ENCODE results near the gene BRD2.

DNA sequence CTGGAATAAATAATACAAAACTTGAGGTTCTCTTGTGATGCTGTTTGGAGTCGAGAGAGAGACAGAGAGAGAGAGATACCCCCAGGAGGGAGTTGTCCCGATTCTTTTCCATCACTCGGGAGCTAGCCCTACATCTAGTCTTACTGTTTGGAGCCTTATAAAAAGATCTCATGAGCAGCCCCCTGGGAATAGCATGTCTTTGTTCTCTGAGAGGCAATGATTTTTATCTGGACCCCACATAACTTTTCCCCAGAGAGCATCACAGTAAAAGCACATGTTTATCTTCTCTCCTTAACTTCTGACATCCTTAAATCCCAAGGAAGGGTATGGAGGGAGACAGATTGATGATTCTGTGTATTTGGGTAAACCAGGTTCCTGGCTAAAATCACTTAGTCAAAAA, 61.9 kb downstream of the BRD2 start:
- TF ChIP-seq SUZ12 (IDR thresholded peaks at IDR 0.05; ENCODE audit: extremely low read depth, insufficient read depth, insufficient read length) = no peak
- TF ChIP-seq ZNF274 (IDR thresholded peaks at IDR 0.05; ENCODE audit: low read depth, low read length) = no peak
- no peak for TF ChIP-seq YY1 (IDR thresholded peaks at IDR 0.05; ENCODE audit: insufficient read depth, insufficient read length)

Data from NT2/D1 (cell line).